HCT116 (cell line): Measurements from ENCODE around the gene CSTF2T. TPM values are rescaled to one million over a fixed set of nuclear protein-coding genes. Genes with fewer than 3 reads are reported as not detected.

Experiments used
- ATAC-seq: fragments of 200-7000 bp; cut with Tn5 transposase; 2 replicates; pipeline ENCODE4 v1.9.1; 2020; ENCODE audit warnings: mild to moderate bottlenecking, moderate library complexity
- BruUV-seq: library from RNA; stranded (reverse); fragments of 400-500 nt; replicated peaks from 2 replicates; lab custom pipeline; 2021; lab: Mats Ljungman, UMichigan
- CTCF ChIA-PET: fragments of 300-600 bp; sonication (Branson Sonifier 250); formaldehyde crosslinking; loops from one replicate; lab custom pipeline; 2021; ENCODE audit warnings: antibody characterized with exemption; lab: Charles Lee
- POLR2A ChIA-PET: fragments of 300-600, 350-600 bp; sonication (Branson Sonifier 250); formaldehyde crosslinking; loops from one replicate; lab custom pipeline; 2021; ENCODE audit warnings: antibody characterized with exemption; lab: Charles Lee
- RAD21 ChIA-PET, 2 experiments: fragments of 300-600 bp; sonication (Branson Sonifier 250); formaldehyde crosslinking; loops; one replicate each; lab custom pipeline; 2023; ENCODE audit warnings: low total read pairs in 2 of 2; ENCODE audit not compliant: uncharacterized antibody in 2 of 2, unreplicated experiment in 2 of 2, low non-redundant PET in 1 of 2; lab: Charles Lee
- DNase-seq: peaks from one replicate; pipeline ENCODE4 v3.0.0-alpha.2; 2010; ENCODE audit warnings: low read depth, low spot score
- H2AFZ ChIP-seq: fragments of 200-600 bp; shearing (Covaris generic), sonication (generic); 2 replicates; pipeline ENCODE4 v1.6.1; 2017; ENCODE audit warnings: low read depth, mixed run types, mixed read lengths, antibody characterized with exemption, low read length; ENCODE audit not compliant: poor library complexity, severe bottlenecking
- H3K27ac ChIP-seq: 2 replicates; pipeline ENCODE4 v1.5.1; 2012; ENCODE audit warnings: low read depth, low read length
- H3K27me3 ChIP-seq: fragments of 200-600 bp; sonication (generic); 2 replicates; pipeline ENCODE4 v1.6.1; 2016; ENCODE audit warnings: mixed run types, low read length, mixed read lengths; ENCODE audit not compliant: insufficient read depth
- H3K36me3 ChIP-seq, 2 experiments: fragments of 200-500 bp in 1 of 2; fragments of 200-600 bp in 1 of 2; sonication (Bioruptor generic) in 1 of 2; sonication (generic) in 1 of 2; 2 replicates each; pipeline versions ENCODE4 v1.5.1 to v1.6.1; 2014 to 2016; ENCODE audit warnings: low read length in 2 of 2, inconsistent platforms in 1 of 2, mixed read lengths in 1 of 2, mixed run types in 1 of 2; ENCODE audit not compliant: insufficient read depth in 2 of 2, control insufficient read depth in 1 of 2
- H3K4me1 ChIP-seq, 2 experiments: fragments of 200-600 bp in 1 of 2; sonication (generic) in 1 of 2; 2 replicates each; pipeline versions ENCODE4 v1.5.1 to v1.6.1; 2012 to 2017; ENCODE audit warnings: low read length in 2 of 2, inconsistent platforms in 1 of 2, mild to moderate bottlenecking in 1 of 2, mixed read lengths in 1 of 2, mixed run types in 1 of 2, moderate library complexity in 1 of 2; ENCODE audit not compliant: insufficient read depth in 2 of 2, control insufficient read depth in 1 of 2
- H3K4me2 ChIP-seq: fragments of 200-600 bp; sonication (generic); 2 replicates; pipeline ENCODE4 v1.6.1; 2017; ENCODE audit warnings: mixed run types, low read length, mixed read lengths
- H3K4me3 ChIP-seq, 2 experiments: fragments of 200-600 bp in 1 of 2; sonication (generic) in 1 of 2; replicated peaks in 1 of 2; 2 replicates each; pipeline ENCODE4 v1.5.1; 2011 to 2016; ENCODE audit warnings: low read length in 2 of 2, control low read depth in 1 of 2, low read depth in 1 of 2, mild to moderate bottlenecking in 1 of 2, mixed read lengths in 1 of 2, mixed run types in 1 of 2
- H3K79me2 ChIP-seq: fragments of 200-600 bp; sonication (generic); 2 replicates; pipeline ENCODE4 v1.6.1; 2017; ENCODE audit warnings: mild to moderate bottlenecking, mixed run types, low read length, moderate library complexity, mixed read lengths; ENCODE audit not compliant: insufficient read depth
- H3K9ac ChIP-seq: fragments of 200-600 bp; sonication (generic); 2 replicates; pipeline ENCODE4 v1.6.1; 2016; ENCODE audit warnings: low read length, mixed read lengths
- H3K9me2 ChIP-seq: fragments of 200-600 bp; sonication (generic), shearing (Covaris generic); 2 replicates; pipeline ENCODE4 v1.6.1; 2017; ENCODE audit warnings: mixed run types, mild to moderate bottlenecking, moderate library complexity; ENCODE audit not compliant: insufficient read depth
- H3K9me3 ChIP-seq, 2 experiments: fragments of 200-500 bp in 1 of 2; fragments of 200-600 bp in 1 of 2; sonication (Bioruptor generic) in 1 of 2; sonication (generic) in 1 of 2; 2 replicates each; pipeline ENCODE4 v1.6.1; 2014 to 2017; ENCODE audit warnings: low read length in 2 of 2, mixed read lengths in 2 of 2, inconsistent platforms in 1 of 2, low read depth in 1 of 2, mild to moderate bottlenecking in 1 of 2, mixed run types in 1 of 2, moderate library complexity in 1 of 2; ENCODE audit not compliant: control insufficient read depth in 1 of 2, insufficient read depth in 1 of 2
- H4K20me1 ChIP-seq: fragments of 200-600 bp; sonication (generic), shearing (Covaris generic); 2 replicates; pipeline ENCODE4 v1.6.1; 2017; ENCODE audit warnings: mixed run types, mild to moderate bottlenecking, moderate library complexity; ENCODE audit not compliant: insufficient read depth
- ATF3 ChIP-seq: IDR thresholded peaks from 2 replicates; pipeline ENCODE4 v1.6.1; 2012
- CEBPB ChIP-seq: IDR thresholded peaks from 2 replicates; pipeline ENCODE4 v1.6.1; 2012; ENCODE audit warnings: low read depth
- CTCF ChIP-seq, 3 experiments: fragments of 200-600 bp in 1 of 3; sonication (generic) in 1 of 3; IDR thresholded peaks in 2 of 3; conservative IDR thresholded peaks in 1 of 3; 2 replicates each; pipeline ENCODE4 v1.5.1; 2012 to 2017; ENCODE audit warnings: low read depth in 2 of 3, low read length in 2 of 3, antibody characterized with exemption in 1 of 3, borderline replicate concordance in 1 of 3, control low read depth in 1 of 3, mild to moderate bottlenecking in 1 of 3, mixed read lengths in 1 of 3, mixed run types in 1 of 3, moderate library complexity in 1 of 3; ENCODE audit not compliant: insufficient read depth in 1 of 3
- EGR1 ChIP-seq: IDR thresholded peaks from 2 replicates; pipeline ENCODE4 v1.6.1; 2012; ENCODE audit warnings: low read depth
- ELF1 ChIP-seq: IDR thresholded peaks from 2 replicates; pipeline ENCODE4 v1.6.1; 2012; ENCODE audit warnings: low read depth, borderline replicate concordance
- EZH2 ChIP-seq: fragments of 200-600 bp; sonication (generic); IDR thresholded peaks from 2 replicates; pipeline ENCODE4 v1.6.1; 2017; ENCODE audit warnings: antibody characterized with exemption, mixed run types
- EZH2phosphoT487 ChIP-seq: fragments of 200-600 bp; IDR thresholded peaks from 2 replicates; pipeline ENCODE4 v1.6.1; 2018; ENCODE audit warnings: antibody characterized with exemption, borderline replicate concordance
- FOSL1 ChIP-seq: IDR thresholded peaks from 2 replicates; pipeline ENCODE4 v1.6.1; 2012; ENCODE audit warnings: low read depth
- MAX ChIP-seq: IDR thresholded peaks from 2 replicates; pipeline ENCODE4 v1.6.1; 2012
- POLR2AphosphoS5 ChIP-seq: IDR thresholded peaks from 2 replicates; pipeline ENCODE4 v1.6.1; 2011; ENCODE audit warnings: mild to moderate bottlenecking, low read depth, low read length, moderate library complexity
- RAD21 ChIP-seq: IDR thresholded peaks from 2 replicates; pipeline ENCODE4 v1.6.1; 2012; ENCODE audit warnings: low read depth, mild to moderate bottlenecking
- REST ChIP-seq: IDR thresholded peaks from 2 replicates; pipeline ENCODE4 v1.6.1; 2012; ENCODE audit warnings: low read depth
- SP1 ChIP-seq: IDR thresholded peaks from 2 replicates; pipeline ENCODE4 v1.6.1; 2012; ENCODE audit warnings: low read depth
- SRF ChIP-seq: IDR thresholded peaks from 2 replicates; pipeline ENCODE4 v1.6.1; 2012; ENCODE audit warnings: low read depth
- TCF7L2 ChIP-seq: IDR thresholded peaks from 2 replicates; pipeline ENCODE4 v1.7.0; 2011; ENCODE audit warnings: borderline replicate concordance, inconsistent platforms; ENCODE audit not compliant: insufficient read depth, insufficient read length; ENCODE audit errors: extremely low read depth
- YY1 ChIP-seq: IDR thresholded peaks from 2 replicates; pipeline ENCODE4 v1.6.1; 2011; ENCODE audit warnings: low read length, low read depth, moderate library complexity, mild to moderate bottlenecking; ENCODE audit not compliant: insufficient replicate concordance; ENCODE audit errors: extremely low read depth
- ZBTB33 ChIP-seq: IDR thresholded peaks from 2 replicates; pipeline ENCODE4 v1.6.1; 2011; ENCODE audit warnings: mild to moderate bottlenecking, low read length, moderate library complexity; ENCODE audit not compliant: insufficient replicate concordance; ENCODE audit errors: extremely low read depth
- ZFX ChIP-seq: fragments of 450-650 bp; IDR thresholded peaks from 2 replicates; pipeline ENCODE4 v1.6.1; 2017
- intact Hi-C: fragments of 100-400 bp; cut with micrococcal nuclease; formaldehyde crosslinking; loops from 2 replicates; pipeline ENCODE4 v1.10.0; 2022
- total RNA-seq: library from RNA; stranded (reverse); gene quantifications from one replicate; pipeline ENCODE4 v1.2.1, GENCODE V29; 2021; ENCODE audit not compliant: unreplicated experiment

The CSTF2T gene
- total RNA-seq, 1 experiment from 2014 or later, result 18.5 TPM

GRCh38 chr10:51656503-51656902, 42.9 kb downstream of the CSTF2T start:
- no peaks in the 10 kb centered on the region for H3K79me2 ChIP-seq
- DNase-seq (no peak), ATAC-seq (no peak)
- H4K20me1 ChIP-seq, result no peaks in the 10 kb centered on the region
- CTCF ChIA-PET, result no interaction called here
- H3K27ac ChIP-seq, result no peak overlapping the region
- RAD21 ChIA-PET, result no interaction called here
- TF ChIP-seq ZBTB33 (no peak), EGR1 (no peak), ATF3 (no peak), YY1 (no peak), CTCF (IDR thresholded peaks at IDR 0.05 in 2 of 3, conservative IDR thresholded peaks at IDR 0.05 in 1 of 3; ENCODE audit: borderline replicate concordance in 1 of 3, insufficient read depth in 1 of 3, low read depth in 2 of 3, low read length in 2 of 3) (no peak), TCF7L2 (no peak), EZH2 (no peak), CEBPB (no peak), EZH2phosphoT487 (no peak), POLR2AphosphoS5 (no peak), SRF (no peak), REST (no peak), ZFX (no peak), MAX (no peak), SP1 (no peak), ELF1 (no peak), FOSL1 (no peak), RAD21 (no peak)
- H3K9me2 ChIP-seq, result no peaks in the 10 kb centered on the region
- peaks cover 18% of the 10 kb centered on the region; the same call in 1 of the 2 replicates for H3K27me3 ChIP-seq
- no peak overlapping the region for H3K4me3 ChIP-seq
- no peak overlapping the region for H2AFZ ChIP-seq
- H3K4me1 ChIP-seq, result no peaks in the 10 kb centered on the region
- H3K36me3 ChIP-seq, result no peaks in the 10 kb centered on the region
- H3K4me2 ChIP-seq, result no peak overlapping the region
- no TSS peak for BruUV-seq
- intact Hi-C loops, result no loop called here
- H3K9me3 ChIP-seq, result no peaks in the 10 kb centered on the region
- POLR2A ChIA-PET, result no interaction called here
- no peak overlapping the region for H3K9ac ChIP-seq
